GM21515 (cell line): Measurements from ENCODE around the gene ST8SIA4.
A peak's percentile ranks its signal among the peaks of the same experiment; 100 is the strongest.

Source experiments
- ATAC-seq: cut with Tn5 transposase; IDR thresholded peaks from one replicate; pipeline ENCODE4 v1.9.1; 2021; ENCODE audit not compliant: unreplicated experiment

The ST8SIA4 gene

GRCh38 chr5:100903039-100903887 is at the start of gene ST8SIA4:
Gene ST8SIA4, minus strand, starts transcription at chr5:100903282. Its CDS starts 327 bp downstream, at chr5:100902955.
- ATAC-seq: peak; percentile 73

GRCh38 chr5:100950985-100951384 is 47.9 kb upstream of the ST8SIA4 start:
- ATAC-seq: no peak

- no peak for ATAC-seq
Observed at GRCh38 chr5:100913298-100913697, 10.2 kb upstream of the ST8SIA4 start.

GRCh38 chr5:100909034-100909433 is 6.0 kb upstream of the ST8SIA4 start:
- ATAC-seq: no peak

- ATAC-seq: no peak
Observed at GRCh38 chr5:100905259-100905914, 2.3 kb upstream of the ST8SIA4 start.

- peak; percentile 11 for ATAC-seq
Observed at GRCh38 chr5:100904259-100904861, 1.3 kb upstream of the ST8SIA4 start.

- no peak for ATAC-seq
Observed at GRCh38 chr5:100902440-100903038, 543 bp downstream of the ST8SIA4 start.

GRCh38 chr5:100901821-100902341 is 1.2 kb downstream of the ST8SIA4 start:
- no peak for ATAC-seq

- peak; percentile 38 for ATAC-seq
Observed at GRCh38 chr5:100900796-100901781, 2.0 kb downstream of the ST8SIA4 start.

GRCh38 chr5:100900142-100900795 is 2.8 kb downstream of the ST8SIA4 start:
- ATAC-seq: peak; percentile 7

GRCh38 chr5:100899675-100900074 is 3.4 kb downstream of the ST8SIA4 start:
- no peak for ATAC-seq

GRCh38 chr5:100898504-100899346 is 4.4 kb downstream of the ST8SIA4 start:
- no peak for ATAC-seq

- no peak for ATAC-seq
Observed at GRCh38 chr5:100896054-100896453, 7.0 kb downstream of the ST8SIA4 start.

- peak; percentile 54 for ATAC-seq
Observed at GRCh38 chr5:100890461-100891008, 12.5 kb downstream of the ST8SIA4 start.

- ATAC-seq: no peak
Observed at GRCh38 chr5:100889896-100890295, 13.2 kb downstream of the ST8SIA4 start.

GRCh38 chr5:100889165-100889743 is 13.8 kb downstream of the ST8SIA4 start:
- peak; percentile 65 for ATAC-seq

GRCh38 chr5:100877274-100877673 is 25.8 kb downstream of the ST8SIA4 start:
- no peak for ATAC-seq
